Measurements from ENCODE around the gene RAVER1. TPM values are rescaled to one million over a fixed set of nuclear protein-coding genes. Genes with fewer than 3 reads are reported as not detected.
A peak's percentile ranks its signal among the peaks of the same experiment; 100 is the strongest.

RAVER1 gene
- total RNA-seq, 3 donors from 2014 or later (not counting 1 experiment from before 2014, with no cell fraction given): 42.5 to 64.3 (median 55.9) TPM

GRCh38 chr19:10329555-10329954, 3.8 kb downstream of the RAVER1 start:
- H3K36me3 Mint-ChIP-seq: no peaks in the 10 kb centered on the region
- peaks cover 53% of the 10 kb centered on the region for H3K36me3 ChIP-seq (ENCODE audit: control insufficient read depth, insufficient read depth, low read length)
- peaks cover 0 to 21% of the 10 kb centered on the region in 2 donors for H3K4me1 Mint-ChIP-seq
- no peak for DNase-seq
- no peaks in the 10 kb centered on the region for H3K27me3 ChIP-seq (ENCODE audit: control insufficient read depth, insufficient read depth, low read length)
- intact Hi-C loops (cut with micrococcal nuclease): no loop called here
- 96% methylated on average over 13 of the region's 13 CpGs for WGBS (ENCODE audit: insufficient coverage)
- no peak overlapping the region for H3K27ac ChIP-seq (ENCODE audit: low read length)
- no peaks in the 10 kb centered on the region for H3K9me3 ChIP-seq (ENCODE audit: control insufficient read depth, insufficient read depth, low read length)
- H3K4me3 Mint-ChIP-seq: no peak overlapping the region
- H3K9me3 Mint-ChIP-seq: no peaks in the 10 kb centered on the region
- no peak for ATAC-seq
- H3K27me3 Mint-ChIP-seq (ENCODE audit: low read depth in 2 of 2): no peaks in the 10 kb centered on the region
- peaks cover 24% of the 10 kb centered on the region for H3K4me1 ChIP-seq (ENCODE audit: control insufficient read depth, insufficient read depth, low read length)
- H3K27ac Mint-ChIP-seq: no peak overlapping the region
- no peak for TF ChIP-seq CTCF (IDR thresholded peaks at IDR 0.05)
- H3K4me3 ChIP-seq (ENCODE audit: low read length): no peak overlapping the region

GRCh38 chr19:10328558-10329429, 4.5 kb downstream of the RAVER1 start:
- Histone ChIP-seq H3K27ac (ENCODE audit: low read length) (no peak overlapping the region), H3K4me3 (ENCODE audit: low read length) (no peak overlapping the region), H3K27me3 (ENCODE audit: control insufficient read depth, insufficient read depth, low read length) (no peaks in the 10 kb centered on the region), H3K9me3 (ENCODE audit: control insufficient read depth, insufficient read depth, low read length) (no peaks in the 10 kb centered on the region), H3K36me3 (ENCODE audit: control insufficient read depth, insufficient read depth, low read length) (peaks cover 55% of the 10 kb centered on the region), H3K4me1 (ENCODE audit: control insufficient read depth, insufficient read depth, low read length) (peaks cover 17% of the 10 kb centered on the region)
- DNase-seq (peak in 1 of 2 donors; percentile 2), ATAC-seq (no peak)
- intact Hi-C loops (cut with micrococcal nuclease): no loop called here
- Mint-ChIP-seq H3K4me3 (no peak overlapping the region), H3K27me3 (ENCODE audit: low read depth in 2 of 2) (no peaks in the 10 kb centered on the region), H3K9me3 (no peaks in the 10 kb centered on the region), H3K36me3 (no peaks in the 10 kb centered on the region), H3K27ac (no peak overlapping the region), H3K4me1 (peaks cover 0 to 15% of the 10 kb centered on the region in 2 donors)
- WGBS (ENCODE audit: insufficient coverage): 98% methylated on average over 41 of the region's 41 CpGs
- TF ChIP-seq CTCF (IDR thresholded peaks at IDR 0.05): no peak

- Mint-ChIP-seq H3K27me3 (ENCODE audit: low read depth in 2 of 2) (no peaks in the 10 kb centered on the region), H3K36me3 (no peaks in the 10 kb centered on the region), H3K4me3 (no peak overlapping the region), H3K27ac (no peak overlapping the region), H3K9me3 (no peaks in the 10 kb centered on the region), H3K4me1 (peaks cover 0 to 5% of the 10 kb centered on the region in 2 donors)
- Histone ChIP-seq H3K36me3 (ENCODE audit: control insufficient read depth, insufficient read depth, low read length) (peaks cover 65% of the 10 kb centered on the region), H3K9me3 (ENCODE audit: control insufficient read depth, insufficient read depth, low read length) (no peaks in the 10 kb centered on the region), H3K4me3 (ENCODE audit: low read length) (no peak overlapping the region), H3K4me1 (ENCODE audit: control insufficient read depth, insufficient read depth, low read length) (peaks cover 12% of the 10 kb centered on the region), H3K27ac (ENCODE audit: low read length) (no peak overlapping the region), H3K27me3 (ENCODE audit: control insufficient read depth, insufficient read depth, low read length) (no peaks in the 10 kb centered on the region)
- intact Hi-C loops (cut with micrococcal nuclease): no loop called here
- ATAC-seq: no peak
- TF ChIP-seq CTCF (IDR thresholded peaks at IDR 0.05): no peak
- DNase-seq: no peak
- 97% methylated on average over 7 of the region's 7 CpGs for WGBS (ENCODE audit: insufficient coverage)
Observed at GRCh38 chr19:10327793-10328192, 5.5 kb downstream of the RAVER1 start.
